ENCODE data around the gene SUN2. TPM values are rescaled to one million over a fixed set of nuclear protein-coding genes. Genes with fewer than 3 reads are reported as not detected.

The SUN2 gene
- total and polyA plus RNA-seq, 2 of the 13 experiments (the other 11 are each of a cell fraction or from before 2014, with no cell fraction given): 45.6 to 56.6 TPM

GRCh38 chr22:38766076-38766777, 10.4 kb upstream of the SUN2 start (continued):
- TF ChIP-seq, protein P1, sequence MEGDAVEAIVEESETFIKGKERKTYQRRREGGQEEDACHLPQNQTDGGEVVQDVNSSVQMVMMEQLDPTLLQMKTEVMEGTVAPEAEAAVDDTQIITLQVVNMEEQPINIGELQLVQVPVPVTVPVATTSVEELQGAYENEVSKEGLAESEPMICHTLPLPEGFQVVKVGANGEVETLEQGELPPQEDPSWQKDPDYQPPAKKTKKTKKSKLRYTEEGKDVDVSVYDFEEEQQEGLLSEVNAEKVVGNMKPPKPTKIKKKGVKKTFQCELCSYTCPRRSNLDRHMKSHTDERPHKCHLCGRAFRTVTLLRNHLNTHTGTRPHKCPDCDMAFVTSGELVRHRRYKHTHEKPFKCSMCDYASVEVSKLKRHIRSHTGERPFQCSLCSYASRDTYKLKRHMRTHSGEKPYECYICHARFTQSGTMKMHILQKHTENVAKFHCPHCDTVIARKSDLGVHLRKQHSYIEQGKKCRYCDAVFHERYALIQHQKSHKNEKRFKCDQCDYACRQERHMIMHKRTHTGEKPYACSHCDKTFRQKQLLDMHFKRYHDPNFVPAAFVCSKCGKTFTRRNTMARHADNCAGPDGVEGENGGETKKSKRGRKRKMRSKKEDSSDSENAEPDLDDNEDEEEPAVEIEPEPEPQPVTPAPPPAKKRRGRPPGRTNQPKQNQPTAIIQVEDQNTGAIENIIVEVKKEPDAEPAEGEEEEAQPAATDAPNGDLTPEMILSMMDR (CRISPR knock-in tag; IDR thresholded peaks at IDR 0.05): peak; percentile 93
- no peak for TF ChIP-seq U2AF1 (optimal IDR thresholded peaks at IDR 0.05; ENCODE audit: low read depth, low read length)
- TF ChIP-seq, protein P2, sequence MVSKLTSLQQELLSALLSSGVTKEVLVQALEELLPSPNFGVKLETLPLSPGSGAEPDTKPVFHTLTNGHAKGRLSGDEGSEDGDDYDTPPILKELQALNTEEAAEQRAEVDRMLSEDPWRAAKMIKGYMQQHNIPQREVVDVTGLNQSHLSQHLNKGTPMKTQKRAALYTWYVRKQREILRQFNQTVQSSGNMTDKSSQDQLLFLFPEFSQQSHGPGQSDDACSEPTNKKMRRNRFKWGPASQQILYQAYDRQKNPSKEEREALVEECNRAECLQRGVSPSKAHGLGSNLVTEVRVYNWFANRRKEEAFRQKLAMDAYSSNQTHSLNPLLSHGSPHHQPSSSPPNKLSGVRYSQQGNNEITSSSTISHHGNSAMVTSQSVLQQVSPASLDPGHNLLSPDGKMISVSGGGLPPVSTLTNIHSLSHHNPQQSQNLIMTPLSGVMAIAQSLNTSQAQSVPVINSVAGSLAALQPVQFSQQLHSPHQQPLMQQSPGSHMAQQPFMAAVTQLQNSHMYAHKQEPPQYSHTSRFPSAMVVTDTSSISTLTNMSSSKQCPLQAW (CRISPR knock-in tag; IDR thresholded peaks at IDR 0.05): 0 out of 2 replicates have a peak, but pooled peaks have one; percentile 23
- peak; percentile 70 for TF ChIP-seq ZEB1 (IDR thresholded peaks at IDR 0.05; ENCODE audit: insufficient replicate concordance, low read depth)
- peak; percentile 57; the same call in 1 of the 2 replicates for TF ChIP-seq ZBTB7B (CRISPR knock-in tag; IDR thresholded peaks at IDR 0.05)
- no peak for TF ChIP-seq NRL (CRISPR knock-in tag; IDR thresholded peaks at IDR 0.05; ENCODE audit: borderline replicate concordance)
- peak; percentile 73 for TF ChIP-seq RAD21 (CRISPR knock-in tag; IDR thresholded peaks at IDR 0.05)
- TF ChIP-seq ZNF263 (CRISPR knock-in tag; IDR thresholded peaks at IDR 0.05): peak; percentile 82
- TF ChIP-seq GABPB1 (CRISPR knock-in tag; IDR thresholded peaks at IDR 0.05): peak; percentile 37; the same call in 1 of the 2 replicates
- TF ChIP-seq SRSF9 (IDR thresholded peaks at IDR 0.05; ENCODE audit: borderline replicate concordance, insufficient read depth, low read depth, low read length, poor library complexity, severe bottlenecking): no peak
- peak; percentile 100 for TF ChIP-seq ZNF576 (CRISPR knock-in tag; IDR thresholded peaks at IDR 0.05)
- no peak for TF ChIP-seq ARNTL (CRISPR knock-in tag; IDR thresholded peaks at IDR 0.05)
- peak; percentile 66; the same call in 1 of the 2 replicates for TF ChIP-seq ERF (CRISPR knock-in tag; IDR thresholded peaks at IDR 0.05)
- TF ChIP-seq, protein P3, sequence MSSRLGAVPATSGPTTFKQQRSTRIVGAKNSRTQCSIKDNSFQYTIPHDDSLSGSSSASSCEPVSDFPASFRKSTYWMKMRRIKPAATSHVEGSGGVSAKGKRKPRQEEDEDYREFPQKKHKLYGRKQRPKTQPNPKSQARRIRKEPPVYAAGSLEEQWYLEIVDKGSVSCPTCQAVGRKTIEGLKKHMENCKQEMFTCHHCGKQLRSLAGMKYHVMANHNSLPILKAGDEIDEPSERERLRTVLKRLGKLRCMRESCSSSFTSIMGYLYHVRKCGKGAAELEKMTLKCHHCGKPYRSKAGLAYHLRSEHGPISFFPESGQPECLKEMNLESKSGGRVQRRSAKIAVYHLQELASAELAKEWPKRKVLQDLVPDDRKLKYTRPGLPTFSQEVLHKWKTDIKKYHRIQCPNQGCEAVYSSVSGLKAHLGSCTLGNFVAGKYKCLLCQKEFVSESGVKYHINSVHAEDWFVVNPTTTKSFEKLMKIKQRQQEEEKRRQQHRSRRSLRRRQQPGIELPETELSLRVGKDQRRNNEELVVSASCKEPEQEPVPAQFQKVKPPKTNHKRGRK (CRISPR knock-in tag; IDR thresholded peaks at IDR 0.05): no peak
- TF ChIP-seq CEBPG (CRISPR knock-in tag; IDR thresholded peaks at IDR 0.05): 0 out of 2 replicates have a peak, but pooled peaks have one; percentile 6
- TF ChIP-seq HHEX (CRISPR knock-in tag; IDR thresholded peaks at IDR 0.05): no peak
- TF ChIP-seq HMGXB4 (CRISPR knock-in tag; IDR thresholded peaks at IDR 0.05; ENCODE audit: borderline replicate concordance in 1 of 2, low read depth in 1 of 2): peak; percentile 41 to 81; a peak in 2 of 4 replicates

All from HepG2 (cell line).